Jurkat, Clone E6-1 (cell line): ENCODE measurements around the gene CFAP46.

Experiments used
- DNase-seq: peaks from one replicate; pipeline ENCODE4 v3.0.0-alpha.2; 2011; ENCODE audit warnings: low read depth, low spot score
- H3K4me3 ChIP-seq: 2 replicates; pipeline ENCODE4 v1.5.1; 2011; ENCODE audit warnings: mild to moderate bottlenecking, low read length, control low read depth, moderate library complexity

The CFAP46 gene

DNA sequence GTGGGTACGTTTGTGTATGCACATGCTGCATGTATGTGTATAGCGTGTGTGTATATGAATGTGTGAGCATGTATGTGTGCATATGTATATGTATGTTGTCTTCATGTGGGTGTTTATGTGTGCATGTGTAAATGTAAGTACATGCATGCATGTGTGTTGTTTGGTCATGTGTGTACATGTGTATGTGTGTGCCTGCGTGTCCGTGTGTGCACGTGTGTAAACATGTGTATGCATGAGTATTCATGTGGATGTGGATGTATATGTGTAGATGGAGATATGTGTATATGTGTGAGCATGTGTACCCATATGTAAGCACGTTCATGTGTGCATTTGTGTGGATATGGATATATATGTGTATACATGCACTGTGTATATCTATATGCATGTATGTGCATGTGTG, 5.5 kb upstream of the CFAP46 start:
- no peak overlapping the region for H3K4me3 ChIP-seq
- no peak for DNase-seq

GRCh38 chr10:132946806-132947546, 4.6 kb upstream of the CFAP46 start:
- no peak for DNase-seq
- H3K4me3 ChIP-seq, result no peak overlapping the region

DNA sequence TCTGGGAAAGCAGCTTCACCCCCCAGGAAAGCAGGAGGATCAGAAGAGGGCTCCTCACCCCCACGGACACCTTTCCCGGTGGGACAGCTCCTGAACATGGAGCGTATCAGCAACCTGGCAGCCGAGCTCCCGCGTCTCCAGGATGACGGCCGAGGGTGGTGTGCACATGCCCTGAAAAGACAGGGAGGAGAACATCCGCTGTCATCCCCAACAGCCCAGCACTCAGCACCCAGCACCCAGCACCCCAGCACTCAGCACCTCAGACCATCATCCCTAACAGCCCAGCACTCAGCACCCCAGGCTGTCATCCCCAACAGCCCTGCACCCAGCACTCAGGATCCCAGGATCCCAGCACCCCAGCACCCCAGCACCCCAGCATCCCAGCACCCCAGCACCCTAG, 3.9 kb upstream of the CFAP46 start:
- no peak overlapping the region for H3K4me3 ChIP-seq
- no peak for DNase-seq

GRCh38 chr10:132945894-132946255, 3.5 kb upstream of the CFAP46 start:
- H3K4me3 ChIP-seq, result no peak overlapping the region
- no peak for DNase-seq

DNA sequence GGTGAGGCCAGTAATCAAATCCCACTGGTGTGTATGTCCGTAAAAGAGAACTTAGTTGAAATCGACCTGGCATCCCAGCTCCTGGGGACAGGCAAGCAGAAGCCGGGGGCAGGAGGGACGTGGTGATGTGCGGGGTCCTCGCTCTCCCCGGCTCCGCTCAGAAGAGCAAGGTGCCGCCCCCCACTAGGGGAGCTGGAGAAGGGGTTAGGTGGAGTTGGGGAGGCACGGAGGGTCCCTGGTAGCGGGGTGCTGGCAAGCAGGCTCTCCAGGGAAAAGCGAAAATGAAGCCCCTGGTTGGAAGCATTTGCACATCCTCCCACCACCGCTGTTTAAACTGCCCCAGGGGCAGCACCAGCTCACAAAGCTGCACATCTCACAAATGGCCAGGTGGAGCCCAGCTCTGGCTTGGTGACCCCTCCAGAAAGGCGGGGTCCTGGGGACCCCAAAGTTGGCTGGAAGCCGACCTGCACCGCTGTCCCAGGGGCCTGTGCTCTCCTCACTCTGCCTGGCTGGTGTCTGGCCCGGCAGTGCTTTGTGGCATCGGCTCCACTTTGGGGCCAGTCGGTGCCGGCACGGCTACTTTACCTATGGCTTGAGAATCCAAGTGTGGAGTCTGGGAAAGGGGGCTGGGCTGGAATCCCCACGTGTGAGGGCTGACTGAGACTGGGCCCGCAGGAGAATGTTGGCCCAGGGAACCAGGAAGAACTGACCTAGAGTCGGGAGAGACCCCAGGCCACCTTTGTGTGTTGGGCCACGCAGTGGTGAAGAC, 2.9 kb upstream of the CFAP46 start:
- no peak for DNase-seq
- no peak overlapping the region for H3K4me3 ChIP-seq

DNA sequence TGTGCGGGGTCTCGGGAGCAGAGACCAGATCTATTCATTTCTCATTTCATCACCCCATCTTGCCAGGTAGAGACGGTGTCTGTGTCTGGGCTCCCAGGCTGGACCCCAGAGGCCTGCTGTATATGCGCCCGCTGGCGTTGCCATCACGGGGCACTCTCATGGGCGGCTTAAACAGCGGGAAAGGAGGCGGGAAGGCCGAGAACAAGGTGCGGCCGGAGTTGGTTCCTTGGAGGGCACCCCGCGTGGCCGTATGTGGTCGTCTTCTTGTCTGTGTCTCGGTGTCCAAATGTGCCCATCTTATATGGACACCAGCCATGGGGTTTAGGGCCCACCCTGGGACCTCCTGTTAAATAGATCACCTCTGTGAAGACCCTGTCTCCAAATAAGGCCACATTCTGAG, 2.1 kb upstream of the CFAP46 start:
- H3K4me3 ChIP-seq, result no peak overlapping the region
- no peak for DNase-seq

GRCh38 chr10:132943791-132944404, 1.5 kb upstream of the CFAP46 start:
- no peak overlapping the region for H3K4me3 ChIP-seq
- no peak for DNase-seq

GRCh38 chr10:132943058-132943790, 854 bp upstream of the CFAP46 start:
- no peak overlapping the region for H3K4me3 ChIP-seq
- no peak for DNase-seq

DNA sequence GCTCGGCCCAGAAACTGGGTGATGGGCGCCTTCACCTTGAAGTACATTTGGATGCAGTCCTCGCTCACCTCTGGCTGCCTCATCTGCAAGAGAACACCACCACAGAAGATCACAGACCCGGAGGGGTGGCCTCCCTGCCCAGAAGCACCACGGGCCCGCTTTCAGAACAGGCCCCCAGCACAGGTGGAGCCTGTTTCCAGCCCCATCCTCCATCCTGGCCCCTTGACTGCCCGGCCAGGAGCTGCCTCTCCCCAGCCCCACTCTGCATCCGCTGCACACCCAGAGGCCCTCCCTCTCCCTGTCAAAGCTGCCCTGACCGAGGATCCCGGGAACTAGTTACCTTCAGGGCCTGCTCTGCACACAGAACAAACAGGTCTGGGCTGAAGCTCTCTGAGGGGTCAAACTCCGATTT, 724 bp downstream of the CFAP46 start:
- no peak overlapping the region for H3K4me3 ChIP-seq
- DNase-seq, result no peak

DNA sequence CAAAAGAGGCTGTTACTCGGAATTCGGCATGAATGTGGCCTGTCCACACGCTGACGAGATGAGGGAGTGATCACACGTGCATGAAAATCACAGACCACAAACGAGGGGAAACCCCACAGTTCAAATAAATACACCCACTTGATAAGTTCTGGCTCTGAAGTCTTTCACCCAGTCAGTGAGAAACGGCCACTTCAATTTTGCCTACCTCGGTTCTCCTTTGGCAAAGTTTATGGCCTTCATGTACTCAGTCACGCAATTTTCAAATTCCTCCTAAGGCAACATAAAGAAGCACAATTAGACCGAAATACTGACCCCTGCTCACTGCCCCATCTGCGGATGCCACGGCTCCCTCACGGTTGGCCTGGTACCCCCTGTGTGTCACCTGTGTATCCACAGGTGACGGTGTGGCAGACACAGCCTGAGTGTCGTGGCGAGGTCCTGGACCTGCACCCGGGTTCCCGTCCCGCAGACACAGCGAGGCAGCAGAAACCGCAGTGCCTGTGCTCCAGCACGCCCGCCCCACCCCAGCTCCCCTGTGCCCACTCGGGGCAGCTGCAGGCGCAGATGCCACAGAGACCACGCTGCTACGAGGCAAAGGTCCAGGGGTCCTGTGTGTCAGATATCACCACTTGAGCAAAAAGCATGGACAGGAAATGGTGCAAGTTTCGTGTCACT, 1.4 kb downstream of the CFAP46 start:
- H3K4me3 ChIP-seq, result no peak overlapping the region
- no peak for DNase-seq

GRCh38 chr10:132939957-132940790, 2.2 kb downstream of the CFAP46 start:
- no peak for DNase-seq
- no peak overlapping the region for H3K4me3 ChIP-seq

DNA sequence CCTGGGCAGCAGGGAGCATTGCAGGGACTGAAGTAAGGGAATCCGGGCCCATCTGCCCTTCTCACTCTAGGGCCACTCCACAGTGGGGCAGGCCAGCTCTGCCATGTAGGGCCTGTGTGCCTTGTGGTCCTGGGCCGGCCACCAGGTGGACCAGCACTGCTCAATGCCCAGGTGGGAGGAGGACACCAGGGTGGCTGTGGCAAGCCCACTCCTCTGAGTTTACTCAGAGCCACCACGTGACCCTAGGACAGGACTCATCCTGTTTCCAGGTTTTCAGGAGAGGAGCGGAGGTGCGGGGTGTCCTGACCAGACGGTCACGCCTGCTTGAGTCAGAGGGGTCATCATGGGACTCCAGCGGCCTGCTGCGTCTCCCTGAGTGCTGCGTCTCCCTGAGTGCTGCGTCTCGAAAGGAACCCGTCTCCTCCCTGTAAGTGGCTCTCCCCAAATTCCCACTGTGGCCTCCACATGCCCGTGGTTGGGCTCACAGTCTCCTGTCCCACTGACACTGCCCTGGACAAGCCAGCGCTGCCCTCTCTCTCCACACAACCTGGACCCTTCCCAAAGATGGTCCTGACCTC, 2.9 kb downstream of the CFAP46 start:
- no peak for DNase-seq
- no peak overlapping the region for H3K4me3 ChIP-seq

DNA sequence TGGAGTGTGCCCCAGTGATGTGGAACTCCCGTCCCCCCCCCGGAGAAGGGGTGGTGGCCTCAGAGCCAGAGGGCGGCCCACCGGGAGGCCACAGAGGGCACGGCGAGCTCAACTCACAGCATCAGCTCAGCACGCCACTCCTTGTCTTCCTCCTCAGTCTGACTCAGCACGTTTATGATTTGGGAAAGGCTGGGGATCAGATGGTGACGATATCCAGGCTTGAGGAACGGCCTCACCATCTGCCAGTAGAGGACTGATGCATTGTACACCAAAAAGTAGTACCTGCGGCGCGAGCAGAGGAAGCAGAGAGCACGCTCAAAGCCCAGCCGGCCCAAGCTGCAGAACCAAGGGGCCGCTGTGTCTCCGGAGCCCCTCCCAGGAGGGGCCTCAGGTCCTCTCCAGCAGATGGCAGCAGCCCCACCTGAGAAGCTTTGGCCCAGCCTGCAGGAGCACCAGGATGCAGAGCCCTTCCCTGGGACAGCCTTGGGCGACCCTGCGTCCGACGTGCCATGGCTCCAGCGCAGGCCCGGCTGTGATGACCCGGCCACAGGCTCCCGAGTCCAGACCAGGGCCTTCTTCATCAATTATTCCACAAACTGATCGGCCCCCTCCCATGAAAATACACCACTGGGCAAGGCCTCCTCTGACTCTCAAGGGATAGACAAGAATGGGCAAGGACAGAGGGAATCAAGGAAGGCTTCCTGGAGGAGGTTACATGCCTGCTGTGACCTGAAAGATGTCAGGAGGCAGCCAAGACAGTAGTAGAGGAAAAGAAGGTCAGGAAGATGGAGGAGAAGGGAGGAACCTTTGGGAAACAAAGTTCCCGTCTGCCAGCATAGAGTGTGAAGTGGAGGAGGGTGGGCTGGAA, 3.7 kb downstream of the CFAP46 start:
- DNase-seq, result no peak
- no peak overlapping the region for H3K4me3 ChIP-seq

DNA sequence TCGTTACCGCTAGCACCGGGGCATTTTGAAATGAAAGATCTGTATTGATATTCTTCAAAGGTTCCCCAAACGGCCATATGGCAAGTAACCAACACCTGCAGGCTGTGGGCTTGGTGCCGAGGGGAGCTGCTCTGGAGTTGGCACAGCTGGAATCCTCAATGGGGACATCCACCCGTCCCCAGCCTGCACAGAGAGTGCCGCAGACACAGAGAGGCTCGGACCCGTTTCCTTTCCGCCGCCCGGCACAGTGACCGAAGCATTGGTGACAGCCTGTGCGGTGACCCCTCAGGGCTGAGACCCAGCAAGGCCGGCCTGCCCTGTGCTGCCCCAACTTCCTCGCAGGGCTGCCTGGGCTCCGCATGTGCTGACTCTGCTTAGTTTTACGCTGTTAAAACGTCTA, 4.5 kb downstream of the CFAP46 start:
- no peak for DNase-seq
- no peak overlapping the region for H3K4me3 ChIP-seq

- no peak for DNase-seq
- H3K4me3 ChIP-seq, result no peak overlapping the region
Observed at GRCh38 chr10:132934953-132935352, 7.4 kb downstream of the CFAP46 start.

DNA sequence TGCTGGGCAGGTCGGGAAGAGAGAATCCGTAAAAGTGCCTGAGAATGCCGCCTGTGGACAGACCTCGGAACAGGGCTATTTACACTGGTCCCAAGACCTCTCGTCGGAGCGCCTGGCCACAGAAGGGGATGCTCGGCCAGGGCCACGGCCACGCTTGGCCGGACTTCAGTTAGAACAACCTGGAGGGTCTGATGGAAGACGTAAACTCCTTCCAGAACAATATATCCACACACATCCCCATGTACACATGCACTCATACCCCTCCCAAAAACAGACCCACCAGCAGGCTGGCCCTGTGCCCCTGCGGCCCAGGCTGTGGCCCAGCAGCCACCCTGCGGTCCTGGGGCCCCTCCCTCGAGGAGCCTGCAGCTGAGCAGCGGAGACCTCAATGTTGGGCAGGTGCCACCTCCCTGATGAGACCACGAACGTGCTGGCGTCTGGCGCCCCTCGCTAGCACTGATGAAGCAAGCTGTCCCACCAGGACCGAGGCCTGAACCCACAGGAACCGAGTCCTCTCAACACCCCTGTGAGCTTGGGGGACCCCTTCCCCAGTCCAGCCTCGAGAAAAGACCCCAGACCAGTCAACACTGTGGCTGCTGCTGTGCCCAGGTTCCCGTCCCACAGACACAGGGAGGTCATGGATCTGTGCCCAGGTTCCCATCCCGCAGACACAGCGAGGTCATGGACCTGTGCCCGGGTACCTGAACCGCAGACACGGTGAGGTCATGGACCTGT, 8.9 kb downstream of the CFAP46 start:
- no peak overlapping the region for H3K4me3 ChIP-seq
- DNase-seq, result no peak
